GM20000 (cell line): ENCODE data around the gene DYNLT5.
"Not testable (repeated sequence)": the region's sequence is repeated elsewhere in the genome, so short reads cannot be mapped to it uniquely, and the experiment has no call there.

Experiments
- DNase-seq: peaks from one replicate; pipeline ENCODE4 v3.0.0; 2012; ENCODE audit warnings: low spot score
- TF ChIP-seq, protein P1 (sequence below): IDR thresholded peaks from 2 replicates; pipeline ENCODE4 v1.5.1; 2012; ENCODE audit warnings: mild to moderate bottlenecking, control low read depth; ENCODE audit errors: extremely low read depth, missing control alignments

The DYNLT5 gene

GRCh38 chr1:66725885-66726665 is 26.2 kb upstream of the DYNLT5 start:
- TF ChIP-seq, protein P1, sequence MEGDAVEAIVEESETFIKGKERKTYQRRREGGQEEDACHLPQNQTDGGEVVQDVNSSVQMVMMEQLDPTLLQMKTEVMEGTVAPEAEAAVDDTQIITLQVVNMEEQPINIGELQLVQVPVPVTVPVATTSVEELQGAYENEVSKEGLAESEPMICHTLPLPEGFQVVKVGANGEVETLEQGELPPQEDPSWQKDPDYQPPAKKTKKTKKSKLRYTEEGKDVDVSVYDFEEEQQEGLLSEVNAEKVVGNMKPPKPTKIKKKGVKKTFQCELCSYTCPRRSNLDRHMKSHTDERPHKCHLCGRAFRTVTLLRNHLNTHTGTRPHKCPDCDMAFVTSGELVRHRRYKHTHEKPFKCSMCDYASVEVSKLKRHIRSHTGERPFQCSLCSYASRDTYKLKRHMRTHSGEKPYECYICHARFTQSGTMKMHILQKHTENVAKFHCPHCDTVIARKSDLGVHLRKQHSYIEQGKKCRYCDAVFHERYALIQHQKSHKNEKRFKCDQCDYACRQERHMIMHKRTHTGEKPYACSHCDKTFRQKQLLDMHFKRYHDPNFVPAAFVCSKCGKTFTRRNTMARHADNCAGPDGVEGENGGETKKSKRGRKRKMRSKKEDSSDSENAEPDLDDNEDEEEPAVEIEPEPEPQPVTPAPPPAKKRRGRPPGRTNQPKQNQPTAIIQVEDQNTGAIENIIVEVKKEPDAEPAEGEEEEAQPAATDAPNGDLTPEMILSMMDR, result peak; percentile 93
- peak; percentile 55 for DNase-seq

DNA sequence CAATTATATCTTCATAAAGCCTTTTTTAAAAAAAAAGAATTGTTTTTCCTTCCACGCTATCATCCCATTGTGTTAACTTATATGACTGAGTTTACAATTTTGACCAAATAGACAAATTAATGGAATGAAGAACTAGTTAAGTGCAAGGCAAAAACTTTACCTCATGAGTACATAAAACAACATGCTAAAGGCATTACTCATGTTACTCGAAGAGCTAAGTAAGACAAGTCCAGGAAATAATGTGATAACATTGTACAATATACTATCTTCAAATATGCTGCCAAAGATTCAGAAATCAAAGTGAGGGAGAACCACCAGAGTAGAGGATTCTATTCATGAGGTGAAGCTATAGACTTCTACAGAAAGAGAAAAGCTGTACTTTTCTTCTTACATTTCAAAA is 24.2 kb upstream of the DYNLT5 start:
- TF ChIP-seq, protein P1, result no peak
- DNase-seq, result no peak

DNA sequence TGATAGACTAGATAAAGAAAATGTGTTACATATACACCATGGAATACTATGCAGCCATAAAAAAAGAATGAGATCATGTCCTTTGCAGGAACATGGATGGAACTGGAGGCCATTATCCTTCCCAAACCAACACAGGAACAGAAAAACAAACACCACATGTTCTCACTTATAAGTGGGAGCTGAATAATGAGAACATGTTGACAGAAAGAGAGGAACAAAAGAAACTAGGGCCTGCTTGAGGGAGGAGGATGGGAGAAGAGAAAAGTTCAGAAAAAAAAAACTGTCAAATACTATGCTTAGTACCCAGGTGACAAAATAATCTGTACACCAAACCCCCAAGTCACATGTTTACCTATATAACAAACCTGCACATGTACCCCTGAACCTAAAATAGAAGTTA is 23.5 kb upstream of the DYNLT5 start:
- not testable (repeated sequence) for DNase-seq

DNA sequence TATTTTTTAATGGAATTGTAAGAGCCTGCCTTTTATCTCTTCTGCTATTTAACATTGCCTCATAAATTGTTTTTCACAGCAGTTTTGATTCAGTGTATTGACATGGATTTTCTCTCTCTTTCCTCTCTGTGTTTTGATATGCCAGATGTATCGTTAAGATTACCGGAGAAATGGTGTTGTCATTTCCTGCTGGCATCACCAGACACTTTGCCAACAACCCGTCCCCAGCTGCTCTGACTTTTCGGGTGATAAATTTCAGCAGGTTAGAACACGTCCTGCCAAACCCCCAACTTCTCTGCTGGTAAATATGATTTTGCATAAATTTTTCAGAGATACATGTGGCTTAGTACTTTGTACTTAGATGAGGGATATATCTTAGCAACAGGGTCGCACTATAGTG is 23.1 kb upstream of the DYNLT5 start:
- TF ChIP-seq, protein P1, result no peak
- no peak for DNase-seq

DNA sequence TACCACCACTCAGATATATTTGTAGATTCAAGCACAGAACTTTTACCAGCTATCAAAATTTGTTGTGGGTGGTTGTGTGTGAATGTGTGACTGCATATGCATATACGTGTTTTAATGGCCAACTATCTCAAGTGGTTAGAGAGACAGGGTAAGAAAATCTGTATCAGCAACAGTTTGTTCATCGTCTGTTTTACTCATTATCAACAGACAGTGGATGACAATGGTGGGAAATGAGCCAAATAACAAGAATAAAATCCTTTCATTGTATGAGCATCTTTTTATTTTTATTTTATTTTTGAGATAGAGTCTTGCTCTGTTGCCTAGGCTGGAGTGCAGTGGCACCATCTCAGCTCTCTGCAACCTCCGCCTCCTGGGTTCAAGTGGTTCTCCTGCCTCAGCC is 22.7 kb upstream of the DYNLT5 start:
- no peak for DNase-seq
- TF ChIP-seq, protein P1, result no peak

DNA sequence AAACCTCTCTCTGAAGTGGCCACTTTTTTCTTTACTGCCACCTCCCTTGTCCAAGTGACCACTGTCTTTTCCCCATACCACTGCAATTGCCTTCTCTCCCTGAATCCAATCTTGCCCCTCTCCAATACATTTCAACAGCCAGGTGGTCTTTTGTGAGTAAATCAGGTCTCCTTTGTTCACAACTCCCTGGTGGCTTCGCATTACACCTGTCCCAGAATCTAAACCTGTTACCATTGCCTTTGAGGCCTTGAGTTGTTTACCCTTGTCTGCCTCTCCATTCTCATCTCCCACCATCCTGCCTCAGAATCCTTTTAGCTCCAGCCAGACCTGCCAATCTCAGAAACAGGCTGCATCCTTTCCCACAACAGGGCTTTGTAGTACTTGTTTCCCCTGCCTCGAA is 21.8 kb upstream of the DYNLT5 start:
- TF ChIP-seq, protein P1, result no peak
- no peak for DNase-seq

DNA sequence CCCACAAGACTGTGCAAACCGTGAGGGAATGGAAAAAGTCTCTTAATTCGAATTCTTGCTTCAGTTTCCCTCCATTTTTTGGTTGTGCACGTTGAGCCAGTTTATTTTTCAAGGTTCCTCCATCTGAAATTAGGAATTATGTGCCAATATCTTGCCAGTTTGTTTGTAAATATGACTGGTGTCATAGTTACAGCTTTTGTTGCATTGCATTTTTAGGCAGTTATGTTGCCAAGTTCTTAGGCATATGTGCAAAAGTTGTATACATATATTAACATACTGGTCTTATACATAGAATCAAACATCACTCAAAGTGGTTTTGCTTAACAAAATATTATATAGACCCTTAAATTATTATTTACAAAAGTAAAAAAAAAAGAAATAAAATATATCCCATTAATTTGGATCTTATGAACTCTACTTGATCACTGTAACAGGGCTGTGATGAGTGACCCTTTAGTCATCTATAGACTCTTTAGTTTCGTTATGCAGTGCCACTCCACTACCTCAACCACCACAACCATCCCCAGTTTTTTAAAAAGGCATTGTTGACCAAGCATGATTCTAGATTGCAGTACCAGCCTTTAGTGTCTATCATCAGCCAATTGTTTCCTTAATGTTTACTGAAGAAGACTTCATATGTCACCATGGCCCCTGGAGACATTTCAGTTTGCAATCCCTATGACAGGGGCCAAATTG is 20.9 kb upstream of the DYNLT5 start:
- no peak for DNase-seq
- TF ChIP-seq, protein P1, result no peak
